HepG2 (cell line): ENCODE data around the gene MAP1B. TPM values are rescaled to one million over a fixed set of nuclear protein-coding genes. Genes with fewer than 3 reads are reported as not detected.

ENCODE experiments used
- ATAC-seq: fragments of 200-7000 bp; cut with Tn5 transposase; 3 replicates; pipeline ENCODE4 v1.9.1; 2020; ENCODE audit warnings: mild to moderate bottlenecking, moderate library complexity
- BruUV-seq: library from RNA; stranded (reverse); fragments of 400-500 nt; replicated peaks from 2 replicates; lab custom pipeline; 2021; lab: Mats Ljungman, UMichigan
- CTCF ChIA-PET: fragments of 300-600 bp; formaldehyde crosslinking; extraction: SDS; loops from one replicate; lab custom pipeline; 2021; ENCODE audit warnings: low total read pairs, inconsistent platforms, low intra/inter-chr PET ratio; lab: Yijun Ruan, JAX
- POLR2A ChIA-PET: fragments of 350-600 bp; sonication (Branson Sonifier 250); formaldehyde crosslinking; loops from one replicate; lab custom pipeline; 2020; ENCODE audit warnings: antibody characterized with exemption, inconsistent platforms; lab: Yijun Ruan, JAX
- DNase-seq: peaks from one replicate; pipeline ENCODE4 v3.0.0-alpha.2; 2015; ENCODE audit warnings: low spot score
- FAIRE-seq: peaks from 3 replicates; lab custom pipeline; 2011; peaks lifted over from hg19 to GRCh38; lab: Jason Lieb, UNC
- H2AFZ ChIP-seq: one replicate; pipeline ENCODE4 v1.6.1; 2011; ENCODE audit warnings: low read length, inconsistent platforms
- H3K27ac ChIP-seq: fragments of 300-600 bp; 3 replicates; pipeline ENCODE4 v1.8.0; 2011; ENCODE audit warnings: mixed run types, mild to moderate bottlenecking, mixed read lengths, low read length, inconsistent platforms; ENCODE audit not compliant: insufficient read depth; ENCODE audit errors: extremely low read length
- H3K27me3 ChIP-seq, 2 experiments: fragments of 200-600 bp in 1 of 2; 2 replicates in 1 of 2; 3 replicates in 1 of 2; pipeline versions ENCODE4 v1.6.0 to v1.8.0; 2011; ENCODE audit warnings: low read length in 2 of 2, mild to moderate bottlenecking in 2 of 2, moderate library complexity in 2 of 2, inconsistent platforms in 1 of 2; ENCODE audit not compliant: insufficient read depth in 2 of 2, control insufficient read depth in 1 of 2
- H3K36me3 ChIP-seq, 2 experiments: fragments of 200-600 bp in 1 of 2; replicated peaks in 1 of 2; 2 replicates in 1 of 2; 3 replicates in 1 of 2; pipeline versions ENCODE4 v1.5.1 to v1.8.0; 2011; ENCODE audit warnings: low read length in 2 of 2, inconsistent platforms in 1 of 2; ENCODE audit not compliant: insufficient read depth in 2 of 2, control insufficient read depth in 1 of 2
- H3K4me1 ChIP-seq: 2 replicates; pipeline ENCODE4 v1.5.1; 2012; ENCODE audit warnings: low read length, inconsistent platforms; ENCODE audit not compliant: insufficient read depth
- H3K4me2 ChIP-seq: 2 replicates; pipeline ENCODE4 v1.6.0; 2011; ENCODE audit warnings: low read depth, low read length, inconsistent platforms
- H3K4me3 ChIP-seq, 3 experiments: fragments of 200-600 bp in 1 of 3; sonication (generic), shearing (Covaris generic) in 1 of 3; replicated peaks in 1 of 3; 2 replicates each; pipeline ENCODE4 v1.5.1; 2011 to 2016; ENCODE audit warnings: low read length in 3 of 3, inconsistent platforms in 2 of 3, low read depth in 2 of 3, mild to moderate bottlenecking in 2 of 3, control low read depth in 1 of 3, mixed read lengths in 1 of 3; ENCODE audit not compliant: insufficient read depth in 1 of 3
- H3K79me2 ChIP-seq: one replicate; pipeline ENCODE4 v1.6.1; 2011; ENCODE audit warnings: low read length, inconsistent platforms; ENCODE audit not compliant: insufficient read depth
- H3K9ac ChIP-seq: 2 replicates; pipeline ENCODE4 v1.6.0; 2011; ENCODE audit warnings: mild to moderate bottlenecking, low read depth, low read length, inconsistent platforms; ENCODE audit not compliant: insufficient read depth
- H3K9me3 ChIP-seq: 2 replicates; pipeline ENCODE4 v1.5.1; 2012; ENCODE audit warnings: mild to moderate bottlenecking, low read length
- H4K20me1 ChIP-seq: 2 replicates; pipeline ENCODE4 v1.6.0; 2011; ENCODE audit warnings: inconsistent platforms, mild to moderate bottlenecking, low read length, moderate library complexity; ENCODE audit not compliant: insufficient read depth
- AGO2 ChIP-seq: fragments of 200-400 bp; formaldehyde crosslinking; optimal IDR thresholded peaks from 2 replicates; pipeline ENCODE3; 2017; ENCODE audit warnings: mild to moderate bottlenecking, low read depth, low read length, moderate library complexity
- CEBPG ChIP-seq: IDR thresholded peaks from 2 replicates; pipeline ENCODE4 v1.6.1; 2016
- CHD2 ChIP-seq: IDR thresholded peaks from 2 replicates; pipeline ENCODE4 v1.6.1; 2011; ENCODE audit warnings: low read depth, low read length, improper control_type of control experiment
- EP300 ChIP-seq, 3 experiments: sonication (generic) in 1 of 3; formaldehyde crosslinking in 1 of 3; IDR thresholded peaks; 2 replicates each; pipeline versions ENCODE4 v1.5.1 to v1.6.1; 2011 to 2020; ENCODE audit warnings: low read depth in 2 of 3, low read length in 2 of 3, borderline replicate concordance in 1 of 3, improper control_type of control experiment in 1 of 3, mild to moderate bottlenecking in 1 of 3, missing genetic modification reagents in 1 of 3, moderate library complexity in 1 of 3
- HMGA1 ChIP-seq: sonication (generic); formaldehyde crosslinking; conservative IDR thresholded peaks from 2 replicates; pipeline ENCODE4 v1.4.0; 2020; ENCODE audit warnings: missing genetic modification reagents
- JDP2 ChIP-seq: sonication (generic); formaldehyde crosslinking; IDR thresholded peaks from 2 replicates; pipeline ENCODE4 v1.8.1; 2022; ENCODE audit warnings: missing genetic modification reagents, borderline replicate concordance
- JUN ChIP-seq: sonication (generic); formaldehyde crosslinking; IDR thresholded peaks from 2 replicates; pipeline ENCODE4 v1.4.0; 2020; ENCODE audit warnings: mild to moderate bottlenecking, missing genetic modification reagents
- MTA1 ChIP-seq: sonication (generic); formaldehyde crosslinking; IDR thresholded peaks from 2 replicates; pipeline ENCODE4 v1.4.0; 2020; ENCODE audit warnings: missing genetic modification reagents, mild to moderate bottlenecking, borderline replicate concordance
- SATB2 ChIP-seq: sonication (generic); formaldehyde crosslinking; IDR thresholded peaks from 2 replicates; pipeline ENCODE4 v1.5.0; 2020; ENCODE audit warnings: missing genetic modification reagents
- TOPORS ChIP-seq: sonication (generic); formaldehyde crosslinking; IDR thresholded peaks from 2 replicates; pipeline ENCODE4 v1.8.0; 2023; ENCODE audit warnings: mild to moderate bottlenecking, missing genetic modification reagents
- WIZ ChIP-seq: sonication (generic); formaldehyde crosslinking; IDR thresholded peaks from 2 replicates; pipeline ENCODE4 v1.5.1; 2020; ENCODE audit warnings: mild to moderate bottlenecking, missing genetic modification reagents
- ZBTB1 ChIP-seq: sonication (generic); formaldehyde crosslinking; IDR thresholded peaks from 2 replicates; pipeline ENCODE4 v1.4.0; 2020; ENCODE audit warnings: missing genetic modification reagents, borderline replicate concordance
- ZFAT ChIP-seq: sonication (generic); formaldehyde crosslinking; conservative IDR thresholded peaks from 2 replicates; pipeline ENCODE4 v1.8.1; 2023; ENCODE audit warnings: missing genetic modification reagents, inconsistent platforms
- ZNF562 ChIP-seq: sonication (generic); formaldehyde crosslinking; IDR thresholded peaks from 2 replicates; pipeline ENCODE4 v1.8.0; 2022; ENCODE audit warnings: missing genetic modification reagents, borderline replicate concordance
- WGBS: methylation state at CpG from one replicate; pipeline ENCODE4 v1.1.6; 2017; ENCODE audit warnings: low lambda C conversion rate; 5-methylcytosine and 5-hydroxymethylcytosine counted together
- in situ Hi-C: cut with HindIII; loops from 2 replicates; pipeline ENCODE4 v1.10.0; 2017; ENCODE audit warnings: low pct_unique_long_range_greater_than_20kb; ENCODE audit not compliant: extremely low pct_ligation_motif_present
- intact Hi-C: fragments of 100-400 bp; cut with micrococcal nuclease; formaldehyde crosslinking; loops from one replicate; pipeline ENCODE4 v1.10.0; 2022; ENCODE audit not compliant: unreplicated experiment
- polyA plus RNA-seq, 8 experiments: library from polyadenylated mRNA; depleted of rRNA in 3 of 8; stranded (reverse) in 7 of 8; unstranded in 1 of 8; fragments of >200 nt; fragmentation: Illumina TruSeq in 4 of 8; extraction: Trizol in 4 of 8; gene quantifications; 2 replicates each; pipeline versions ENCODE4 v1.2.1 to v1.2.3, GENCODE V29; 2011 to 2016; ENCODE audit warnings: low read depth in 4 of 8, missing spikeins in 1 of 8, mixed read lengths in 1 of 8; ENCODE audit not compliant: insufficient read depth in 1 of 8
- total RNA-seq, 5 experiments: library from RNA; depleted of rRNA; stranded (reverse); fragments of >200 nt; fragmentation: Illumina TruSeq; extraction: Trizol; gene quantifications; 2 replicates each; pipeline ENCODE4 v1.2.3, GENCODE V29; 2016; ENCODE audit warnings: low read depth in 1 of 5
- TF ChIP-seq, protein P1 (sequence below): sonication (generic); formaldehyde crosslinking; IDR thresholded peaks from 2 replicates; pipeline ENCODE4 v1.5.0; 2020; ENCODE audit warnings: missing genetic modification reagents
- TF ChIP-seq, protein P2 (sequence below): IDR thresholded peaks from 2 replicates; pipeline ENCODE4 v1.6.1; 2016; ENCODE audit warnings: missing compliant biosample characterization, missing genetic modification reagents, borderline replicate concordance
- TF ChIP-seq, protein P3 (sequence below): IDR thresholded peaks from 2 replicates; pipeline ENCODE4 v1.6.1; 2016; ENCODE audit warnings: mild to moderate bottlenecking, missing biosample characterization, missing genetic modification reagents

Gene MAP1B
- total and polyA plus RNA-seq, 2 of the 13 experiments (the other 11 are each of a cell fraction or from before 2014, with no cell fraction given) = 3.3 to 6.2 TPM

DNA sequence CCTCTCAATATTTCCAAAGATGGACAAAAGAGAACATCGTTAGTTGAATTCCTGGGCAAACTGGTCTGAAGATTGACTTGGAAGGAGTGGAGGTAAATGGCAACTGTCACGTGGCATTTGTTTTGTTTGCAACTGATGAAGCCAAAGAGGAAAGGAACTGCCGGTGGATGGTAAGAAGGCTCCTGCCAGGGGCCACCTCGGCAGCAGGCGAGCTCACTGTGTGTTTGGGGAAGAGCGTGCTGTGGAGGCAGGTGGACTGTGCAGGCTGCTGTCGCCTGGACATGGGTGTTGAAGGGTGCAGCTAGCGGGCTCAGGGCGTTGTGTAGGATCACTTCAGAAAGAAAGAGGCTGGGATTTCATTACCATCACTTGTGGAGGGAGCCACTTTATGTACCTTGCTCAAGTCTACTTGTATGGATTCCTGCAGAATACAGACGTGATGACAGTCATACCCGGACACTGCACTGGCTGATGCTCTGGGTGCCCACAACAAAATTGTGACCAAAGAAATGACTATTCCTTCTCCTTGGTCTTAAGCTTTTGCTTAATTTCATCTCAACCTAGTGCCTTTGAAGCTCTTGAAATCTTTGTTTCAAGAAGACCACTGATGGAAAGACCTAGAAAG lies 72.7 kb downstream of the MAP1B start (continued):
- TF ChIP-seq JUN (no peak), JDP2 (CRISPR knock-in tag) (no peak), AGO2 (no peak), ZFAT (CRISPR knock-in tag) (no peak), CHD2 (no peak), ZBTB1 (no peak)

DNA sequence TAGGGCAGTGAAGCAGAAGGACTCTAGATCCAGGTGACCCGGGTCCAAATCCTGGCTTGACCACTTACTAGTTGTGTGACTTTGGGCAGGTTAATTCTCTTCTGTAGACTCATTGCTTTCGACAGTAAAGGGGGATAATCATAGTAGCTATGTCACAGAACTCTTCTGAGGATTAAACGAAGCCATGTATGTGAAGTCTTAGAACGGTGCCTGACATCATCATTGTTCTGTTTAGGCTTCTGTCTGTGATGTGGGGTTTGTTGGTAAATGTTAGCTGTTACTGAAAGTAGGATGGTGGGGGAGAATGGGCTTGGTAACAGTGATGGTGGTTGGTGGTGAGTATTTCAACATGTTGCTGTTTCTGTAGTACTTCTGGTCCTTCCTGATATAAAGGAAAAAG lies 73.7 kb downstream of the MAP1B start:
- no peak for ATAC-seq
- no peak for DNase-seq
- H3K9me3 ChIP-seq = no peaks in the 10 kb centered on the region
- BruUV-seq = no TSS peak
- H3K9ac ChIP-seq = no peak overlapping the region
- H3K4me2 ChIP-seq = no peak overlapping the region
- H2AFZ ChIP-seq = no peak overlapping the region
- no peaks in the 10 kb centered on the region for H3K36me3 ChIP-seq
- H3K79me2 ChIP-seq = no peaks in the 10 kb centered on the region
- ChIA-PET POLR2A (no interaction called here), CTCF (no interaction called here)
- H3K27ac ChIP-seq = no peak overlapping the region
- TF ChIP-seq WIZ (CRISPR knock-in tag) (no peak), TOPORS (CRISPR knock-in tag) (no peak), MTA1 (CRISPR knock-in tag) (no peak), HMGA1 (CRISPR knock-in tag) (no peak), EP300 (IDR thresholded peaks at IDR 0.05; ENCODE audit: low read depth in 2 of 2, low read length in 2 of 2) (no peak), EP300 (CRISPR knock-in tag; IDR thresholded peaks at IDR 0.05; ENCODE audit: borderline replicate concordance) (no peak), SATB2 (CRISPR knock-in tag) (no peak), ZNF562 (CRISPR knock-in tag) (no peak), CEBPG (CRISPR knock-in tag) (no peak)
- TF ChIP-seq, protein P1, sequence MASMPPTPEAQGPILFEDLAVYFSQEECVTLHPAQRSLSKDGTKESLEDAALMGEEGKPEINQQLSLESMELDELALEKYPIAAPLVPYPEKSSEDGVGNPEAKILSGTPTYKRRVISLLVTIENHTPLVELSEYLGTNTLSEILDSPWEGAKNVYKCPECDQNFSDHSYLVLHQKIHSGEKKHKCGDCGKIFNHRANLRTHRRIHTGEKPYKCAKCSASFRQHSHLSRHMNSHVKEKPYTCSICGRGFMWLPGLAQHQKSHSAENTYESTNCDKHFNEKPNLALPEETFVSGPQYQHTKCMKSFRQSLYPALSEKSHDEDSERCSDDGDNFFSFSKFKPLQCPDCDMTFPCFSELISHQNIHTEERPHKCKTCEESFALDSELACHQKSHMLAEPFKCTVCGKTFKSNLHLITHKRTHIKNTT (CRISPR knock-in tag) = no peak
- TF ChIP-seq, protein P2, sequence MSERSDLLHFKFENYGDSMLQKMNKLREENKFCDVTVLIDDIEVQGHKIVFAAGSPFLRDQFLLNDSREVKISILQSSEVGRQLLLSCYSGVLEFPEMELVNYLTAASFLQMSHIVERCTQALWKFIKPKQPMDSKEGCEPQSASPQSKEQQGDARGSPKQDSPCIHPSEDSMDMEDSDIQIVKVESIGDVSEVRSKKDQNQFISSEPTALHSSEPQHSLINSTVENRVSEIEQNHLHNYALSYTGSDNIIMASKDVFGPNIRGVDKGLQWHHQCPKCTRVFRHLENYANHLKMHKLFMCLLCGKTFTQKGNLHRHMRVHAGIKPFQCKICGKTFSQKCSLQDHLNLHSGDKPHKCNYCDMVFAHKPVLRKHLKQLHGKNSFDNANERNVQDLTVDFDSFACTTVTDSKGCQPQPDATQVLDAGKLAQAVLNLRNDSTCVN (CRISPR knock-in tag) = no peak
- TF ChIP-seq, protein P3, sequence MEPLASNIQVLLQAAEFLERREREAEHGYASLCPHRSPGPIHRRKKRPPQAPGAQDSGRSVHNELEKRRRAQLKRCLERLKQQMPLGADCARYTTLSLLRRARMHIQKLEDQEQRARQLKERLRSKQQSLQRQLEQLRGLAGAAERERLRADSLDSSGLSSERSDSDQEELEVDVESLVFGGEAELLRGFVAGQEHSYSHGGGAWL (CRISPR knock-in tag) = no peak
- intact Hi-C loops = no loop called here
- H3K27me3 ChIP-seq = no peaks in the 10 kb centered on the region
- no peak overlapping the region for H3K4me3 ChIP-seq
- in situ Hi-C loops = no loop called here
- WGBS = 55% methylated on average over 4 of the region's 4 CpGs
- no peak for FAIRE-seq
- H4K20me1 ChIP-seq = no peaks in the 10 kb centered on the region
- H3K4me1 ChIP-seq = no peaks in the 10 kb centered on the region
